GM10248 (cell line): ENCODE measurements around the gene TMEM11.

Source experiments
- CTCF ChIA-PET: fragments of 300-600 bp; sonication (Branson Sonifier 250); formaldehyde crosslinking; extraction: SDS; loops from one replicate; lab custom pipeline; 2021; ENCODE audit warnings: antibody characterized with exemption; lab: Yijun Ruan, JAX
- POLR2A ChIA-PET: fragments of 350-650 bp; sonication (Branson Sonifier 250); formaldehyde crosslinking; extraction: SDS; loops from one replicate; lab custom pipeline; 2020; ENCODE audit warnings: antibody characterized with exemption; lab: Yijun Ruan, JAX
- DNase-seq: peaks from one replicate; pipeline ENCODE4 v3.0.0; 2012; ENCODE audit errors: extremely low spot score
- TF ChIP-seq, protein P1 (sequence below): IDR thresholded peaks from 2 replicates; pipeline ENCODE4 v1.5.1; 2012; ENCODE audit warnings: mild to moderate bottlenecking, low read depth; ENCODE audit errors: extremely low read depth, missing control alignments, control extremely low read depth

TMEM11 gene

DNA sequence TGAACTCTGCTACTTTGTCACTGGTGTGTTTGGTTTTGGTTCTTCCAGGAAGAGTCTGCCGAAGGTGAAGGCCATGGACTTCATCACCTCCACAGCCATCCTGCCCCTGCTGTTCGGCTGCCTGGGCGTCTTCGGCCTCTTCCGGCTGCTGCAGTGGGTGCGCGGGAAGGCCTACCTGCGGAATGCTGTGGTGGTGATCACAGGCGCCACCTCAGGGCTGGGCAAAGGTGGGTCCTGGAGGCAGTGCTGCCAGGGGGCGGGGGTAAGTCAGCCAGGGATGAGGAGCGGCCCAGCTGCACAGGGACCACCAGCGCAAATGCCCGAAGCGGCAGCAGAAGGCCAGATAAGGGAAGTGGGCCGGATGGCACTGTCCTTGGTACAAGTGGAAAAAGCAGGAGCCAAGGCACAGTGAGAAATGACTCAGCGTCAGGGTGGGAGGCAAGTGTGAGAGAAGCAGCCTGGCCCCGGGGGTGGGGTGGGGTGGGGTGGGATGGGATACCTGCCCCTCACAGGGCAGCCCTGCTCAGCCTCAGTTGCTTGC is 41.9 kb downstream of the TMEM11 start:
- DNase-seq, result peak; percentile 12
- TF ChIP-seq, protein P1, sequence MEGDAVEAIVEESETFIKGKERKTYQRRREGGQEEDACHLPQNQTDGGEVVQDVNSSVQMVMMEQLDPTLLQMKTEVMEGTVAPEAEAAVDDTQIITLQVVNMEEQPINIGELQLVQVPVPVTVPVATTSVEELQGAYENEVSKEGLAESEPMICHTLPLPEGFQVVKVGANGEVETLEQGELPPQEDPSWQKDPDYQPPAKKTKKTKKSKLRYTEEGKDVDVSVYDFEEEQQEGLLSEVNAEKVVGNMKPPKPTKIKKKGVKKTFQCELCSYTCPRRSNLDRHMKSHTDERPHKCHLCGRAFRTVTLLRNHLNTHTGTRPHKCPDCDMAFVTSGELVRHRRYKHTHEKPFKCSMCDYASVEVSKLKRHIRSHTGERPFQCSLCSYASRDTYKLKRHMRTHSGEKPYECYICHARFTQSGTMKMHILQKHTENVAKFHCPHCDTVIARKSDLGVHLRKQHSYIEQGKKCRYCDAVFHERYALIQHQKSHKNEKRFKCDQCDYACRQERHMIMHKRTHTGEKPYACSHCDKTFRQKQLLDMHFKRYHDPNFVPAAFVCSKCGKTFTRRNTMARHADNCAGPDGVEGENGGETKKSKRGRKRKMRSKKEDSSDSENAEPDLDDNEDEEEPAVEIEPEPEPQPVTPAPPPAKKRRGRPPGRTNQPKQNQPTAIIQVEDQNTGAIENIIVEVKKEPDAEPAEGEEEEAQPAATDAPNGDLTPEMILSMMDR, result no peak
- CTCF ChIA-PET, result interaction anchor here (1.7 kb wide), 1 partner anchor 32 kb away, joined by 4 read pairs; no protein-coding TSS in a partner anchor
- POLR2A ChIA-PET, result no interaction called here

DNA sequence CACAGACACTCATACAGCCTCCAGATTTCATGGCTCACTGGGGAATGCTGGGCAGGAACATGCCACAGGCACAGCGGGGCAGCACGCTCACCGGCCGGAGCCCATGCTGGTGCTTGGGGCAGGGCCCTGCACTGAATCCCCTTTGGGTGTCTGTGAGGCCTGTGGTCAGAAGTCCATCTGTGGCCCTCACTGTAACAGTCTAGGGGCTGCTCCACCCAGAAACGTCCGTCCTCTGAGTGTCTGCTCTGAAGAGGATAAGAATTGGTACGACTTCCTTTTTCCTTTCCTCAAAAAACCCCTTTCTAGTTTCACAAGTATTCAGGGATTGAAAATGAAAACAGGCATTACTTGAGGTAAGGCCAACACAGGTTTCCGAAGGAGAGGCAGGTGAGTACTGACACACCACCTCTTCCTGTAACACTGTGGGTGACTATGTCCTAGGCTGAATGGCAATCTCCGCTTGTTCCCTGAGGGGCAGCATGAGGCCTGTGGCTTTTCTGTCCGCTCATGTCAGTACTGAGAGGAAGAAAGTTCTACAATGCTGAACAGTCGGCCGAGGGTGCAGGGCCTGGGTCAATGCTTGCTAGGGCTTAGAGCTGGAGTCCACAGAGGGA is 42.5 kb downstream of the TMEM11 start:
- CTCF ChIA-PET, result interaction anchor here (1.7 to 2.5 kb wide), 2 partner anchors 11 to 31 kb away, joined by 4 to 13 read pairs; no protein-coding TSS in a partner anchor

DNA sequence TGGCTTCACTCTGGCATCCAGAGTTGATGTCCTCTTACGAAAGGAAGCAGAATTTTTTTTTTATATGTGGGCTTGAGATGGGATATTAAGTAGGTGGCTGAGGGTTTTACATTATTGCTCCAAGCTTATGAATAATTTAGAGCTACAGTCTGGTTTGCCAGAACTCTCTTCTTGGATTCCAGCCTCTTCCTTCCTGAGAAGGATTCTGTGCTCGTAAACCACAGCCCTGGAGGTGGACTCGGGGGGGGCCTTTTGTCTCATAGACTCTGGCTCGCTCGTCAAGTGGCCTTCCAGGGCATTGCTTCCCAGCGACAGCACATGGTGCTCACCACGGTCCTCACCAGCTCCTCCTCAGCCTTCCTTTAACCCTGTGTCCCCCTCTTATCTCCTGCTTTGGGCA is 43.2 kb downstream of the TMEM11 start:
- CTCF ChIA-PET, result interaction anchor here (1.5 to 2.5 kb wide), 3 partner anchors 10 to 31 kb away, joined by 4 to 13 read pairs (median 4); no protein-coding TSS in a partner anchor
- TF ChIP-seq, protein P1, result no peak
- POLR2A ChIA-PET, result no interaction called here
- DNase-seq, result no peak

More for the DNA sequence above, 42.5 kb downstream of the TMEM11 start:
- TF ChIP-seq, protein P1, result no peak
- POLR2A ChIA-PET, result no interaction called here
- peak; percentile 70 for DNase-seq

DNA sequence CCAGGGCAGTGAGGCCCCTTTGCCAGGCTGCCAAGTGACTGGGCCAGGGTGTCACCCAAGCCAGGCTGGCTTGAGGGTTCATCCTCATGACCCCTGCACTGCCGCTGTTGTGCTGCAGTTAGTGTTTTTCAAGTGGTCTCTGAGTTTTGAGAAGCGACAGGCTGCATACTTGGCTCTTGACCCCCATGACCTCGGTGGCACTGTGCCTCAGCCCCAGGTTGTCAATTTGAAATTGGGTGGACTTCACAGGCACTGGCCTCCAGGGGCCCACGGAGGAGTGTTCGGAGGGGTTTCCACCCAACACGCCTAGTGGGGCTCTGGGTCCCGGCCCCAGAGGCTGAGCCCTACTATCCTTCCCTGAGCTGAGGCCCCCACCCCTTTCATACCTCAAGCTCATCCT is 44.5 kb downstream of the TMEM11 start:
- ChIA-PET CTCF (interaction anchor here (0.9 to 2.5 kb wide), 6 partner anchors 9 to 110 kb away, joined by 3 to 13 read pairs (median 4); no protein-coding TSS in a partner anchor), POLR2A (no interaction called here)
- DNase-seq, result no peak
- TF ChIP-seq, protein P1, result no peak

DNA sequence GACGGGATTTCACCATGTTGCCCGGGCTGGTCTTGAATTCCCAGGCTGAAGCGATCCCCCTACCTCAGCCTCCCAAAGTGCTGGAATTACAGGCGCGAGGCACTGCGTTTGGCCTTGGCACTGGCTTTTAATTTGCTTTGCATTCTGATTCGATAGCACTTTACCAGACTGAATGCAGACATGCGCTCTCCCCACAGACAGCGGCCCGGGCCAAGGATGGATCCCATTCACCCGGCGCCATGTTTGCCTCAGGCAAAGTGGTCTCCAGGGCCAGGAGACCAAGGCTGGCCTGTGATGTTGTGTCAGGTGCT is 45.5 kb downstream of the TMEM11 start:
- DNase-seq, result no peak
- ChIA-PET POLR2A (no interaction called here), CTCF (interaction anchor here (1.3 kb wide), 1 partner anchor 49 kb away, joined by 3 read pairs; no protein-coding TSS in a partner anchor)
- TF ChIP-seq, protein P1, result no peak

DNA sequence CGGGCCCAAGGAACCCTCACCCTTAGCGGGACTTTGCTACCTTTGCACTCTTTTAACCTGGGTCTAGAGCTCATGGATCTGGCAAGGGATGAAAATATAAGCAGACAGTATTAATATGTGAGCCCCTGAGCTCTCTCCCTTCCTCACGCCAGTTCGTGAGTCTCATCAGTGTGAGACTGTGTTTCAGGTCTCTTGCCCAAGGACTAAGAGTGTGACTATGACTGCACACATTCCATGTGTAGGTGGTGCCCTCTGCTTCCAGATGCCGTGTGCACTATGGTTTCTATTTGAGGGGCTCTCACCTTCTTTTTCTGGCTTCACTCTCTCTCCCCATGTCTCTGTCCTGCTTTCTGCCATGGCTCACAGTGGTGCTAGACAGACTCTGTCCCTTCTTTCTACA is 46.7 kb downstream of the TMEM11 start:
- TF ChIP-seq, protein P1, result no peak
- DNase-seq, result no peak
- ChIA-PET CTCF (no interaction called here), POLR2A (no interaction called here)
